BLaER1 treated with 17β-estradiol and CSF1 and Interleukin-3, amounts not matched to agents 10 nM and 100 nM (cell line): Measurements from ENCODE around the gene LTB4R.

ENCODE experiments used
- H3K27ac ChIP-seq, 11 experiments: shearing (Covaris generic); formaldehyde crosslinking; 2 replicates each; pipeline ENCODE4 v1.8.1; 2022
- H3K27me3 ChIP-seq, 11 experiments: shearing (Covaris generic); formaldehyde crosslinking; 2 replicates each; pipeline ENCODE4 v1.8.1; 2022
- H3K36me3 ChIP-seq, 11 experiments: shearing (Covaris generic); formaldehyde crosslinking; 2 replicates each; pipeline ENCODE4 v1.8.1; 2022
- H3K4me1 ChIP-seq, 10 experiments: shearing (Covaris generic); formaldehyde crosslinking; 2 replicates each; pipeline ENCODE4 v1.8.1; 2022
- H3K4me2 ChIP-seq, 11 experiments: shearing (Covaris generic); formaldehyde crosslinking; 2 replicates each; pipeline ENCODE4 v1.8.1; 2022
- H3K4me3 ChIP-seq, 10 experiments: shearing (Covaris generic); formaldehyde crosslinking; 2 replicates each; pipeline ENCODE4 v1.8.1; 2022
- H3K9ac ChIP-seq, 11 experiments: shearing (Covaris generic); formaldehyde crosslinking; 2 replicates each; pipeline ENCODE4 v1.8.1; 2022
- H3K9me3 ChIP-seq, 11 experiments: shearing (Covaris generic); formaldehyde crosslinking; replicated peaks in 1 of 11; 2 replicates each; pipeline ENCODE4 v1.8.1; 2022
- H4K20me1 ChIP-seq, 11 experiments: shearing (Covaris generic); formaldehyde crosslinking; 2 replicates each; pipeline ENCODE4 v1.8.1; 2022
- Cebpa-rat ChIP-seq, 11 experiments: shearing (Covaris generic); IDR thresholded peaks; 2 replicates each; pipeline ENCODE4 v1.8.1; 2022

LTB4R gene

DNA sequence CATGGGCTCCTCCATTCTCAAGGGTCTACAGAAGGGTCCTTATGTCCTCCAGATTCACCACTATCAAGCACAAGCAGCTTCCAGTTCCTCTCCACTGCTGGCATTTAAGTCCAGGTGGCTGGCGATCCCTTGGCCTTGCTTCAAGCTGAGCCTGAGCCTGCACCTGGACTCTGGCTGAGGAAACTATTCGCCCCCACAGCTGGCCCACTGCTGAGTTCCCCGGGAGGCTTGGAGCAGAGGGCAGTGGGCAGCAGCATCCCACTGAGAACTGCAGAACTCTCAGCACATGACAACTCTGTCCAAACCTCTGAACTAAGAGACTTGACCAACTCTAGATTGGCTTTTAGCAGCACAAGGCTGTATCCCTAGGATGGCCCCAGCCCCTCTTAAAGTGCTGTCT lies 28.6 kb upstream of the LTB4R start:
- peaks cover 0 to 9% (median 0%) of the 10 kb centered on the region in 11 experiments; a peak in 2 of 22 replicates for H3K9me3 ChIP-seq

DNA sequence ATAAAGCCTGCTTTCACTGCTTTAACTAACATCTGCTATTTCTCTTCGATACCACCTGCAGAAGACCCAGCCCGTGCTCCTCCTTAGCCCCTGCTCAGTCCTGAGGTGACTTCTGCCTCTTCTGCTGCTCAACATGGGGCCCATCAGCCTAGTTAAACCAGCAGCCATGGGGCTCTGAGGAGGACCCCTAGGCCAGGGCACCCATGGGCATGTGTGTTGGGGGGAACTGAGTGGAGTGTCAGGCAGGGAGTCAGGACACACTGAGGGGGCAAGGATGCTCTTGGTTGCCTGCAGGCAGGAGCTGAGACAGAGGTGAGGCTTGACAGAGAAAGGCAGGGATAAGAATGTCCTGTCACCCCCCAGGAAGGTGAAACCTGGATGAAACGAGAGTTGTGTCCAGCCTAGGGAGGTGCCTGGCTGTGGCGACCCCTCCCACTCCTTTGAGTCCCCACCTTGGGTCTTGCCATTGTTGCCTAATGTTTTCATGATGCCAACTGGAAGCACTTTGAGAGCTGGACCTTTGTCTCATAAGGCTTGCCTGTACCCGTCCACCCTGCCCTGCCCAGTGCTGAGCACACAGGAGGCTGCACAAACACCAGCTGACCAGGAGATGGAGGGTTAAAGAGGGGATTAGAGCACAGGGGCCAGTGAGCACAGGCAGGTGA lies 27.4 kb upstream of the LTB4R start:
- Histone ChIP-seq H3K27me3 (no peaks in the 10 kb centered on the region), H3K4me1 (peaks cover 28 to 71% (median 53%) of the 10 kb centered on the region in 10 experiments), H3K27ac (no peak overlapping the region; a peak in 1 of 22 replicates), H3K36me3 (no peaks in the 10 kb centered on the region), H3K9me3 (no peaks in the 10 kb centered on the region), H4K20me1 (no peaks in the 10 kb centered on the region; a peak in 1 of 22 replicates), H3K4me2 (peak overlapping the region in 1 of 11 experiments; percentile 38; a peak in 1 of 22 replicates), H3K9ac (no peak overlapping the region), H3K4me3 (no peak overlapping the region)
- no peak for TF ChIP-seq Cebpa-rat (IDR thresholded peaks at IDR 0.05)

More for the DNA sequence above, 28.6 kb upstream of the LTB4R start:
- H3K36me3 ChIP-seq, result no peaks in the 10 kb centered on the region
- H3K4me2 ChIP-seq, result peak overlapping the region in 5 of 11 experiments; percentile 89 to 97 (median 95); a peak in 9 of 22 replicates
- H3K27me3 ChIP-seq, result no peaks in the 10 kb centered on the region
- H3K9ac ChIP-seq, result no peak overlapping the region
- H3K27ac ChIP-seq, result no peak overlapping the region
- TF ChIP-seq Cebpa-rat (IDR thresholded peaks at IDR 0.05), result no peak
- peaks cover 31 to 76% (median 58%) of the 10 kb centered on the region in 10 experiments for H3K4me1 ChIP-seq
- H4K20me1 ChIP-seq, result no peaks in the 10 kb centered on the region; a peak in 1 of 22 replicates
- no peak overlapping the region for H3K4me3 ChIP-seq

DNA sequence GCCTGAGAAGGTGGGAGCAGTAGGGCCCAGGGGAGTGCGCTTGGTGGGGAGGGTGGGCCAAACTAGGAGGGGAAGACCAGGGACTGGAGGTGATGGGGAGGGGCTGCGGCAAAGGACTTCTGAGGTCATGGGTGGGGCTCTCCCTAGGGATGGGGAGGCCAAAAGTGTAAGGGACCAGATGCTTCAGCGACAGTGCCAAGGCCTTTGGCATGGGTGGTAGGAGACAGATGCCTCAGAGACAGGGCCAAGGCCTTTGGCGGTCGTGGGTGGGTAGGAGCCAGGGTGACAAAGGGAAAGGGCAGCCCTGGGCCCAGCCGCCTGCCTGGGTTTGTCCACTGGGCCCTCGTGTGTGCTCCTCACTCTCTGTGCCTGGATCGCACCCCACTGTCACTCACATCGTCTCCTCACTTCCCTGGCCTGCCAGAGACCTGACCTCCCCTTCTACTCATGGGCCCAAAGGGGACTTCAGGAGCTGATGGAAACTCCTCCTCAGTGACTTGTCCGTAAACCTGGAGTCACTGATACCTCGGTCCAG lies 26.7 kb upstream of the LTB4R start:
- TF ChIP-seq Cebpa-rat (IDR thresholded peaks at IDR 0.05), result no peak
- Histone ChIP-seq H3K4me1 (peaks cover 22 to 70% (median 51%) of the 10 kb centered on the region in 10 experiments), H3K9me3 (no peaks in the 10 kb centered on the region), H3K36me3 (peaks cover 0 to 6% (median 4%) of the 10 kb centered on the region in 11 experiments; a peak in 8 of 22 replicates), H3K27me3 (no peaks in the 10 kb centered on the region), H3K4me3 (no peak overlapping the region), H3K27ac (no peak overlapping the region), H4K20me1 (no peaks in the 10 kb centered on the region; a peak in 1 of 22 replicates), H3K4me2 (no peak overlapping the region), H3K9ac (no peak overlapping the region)

DNA sequence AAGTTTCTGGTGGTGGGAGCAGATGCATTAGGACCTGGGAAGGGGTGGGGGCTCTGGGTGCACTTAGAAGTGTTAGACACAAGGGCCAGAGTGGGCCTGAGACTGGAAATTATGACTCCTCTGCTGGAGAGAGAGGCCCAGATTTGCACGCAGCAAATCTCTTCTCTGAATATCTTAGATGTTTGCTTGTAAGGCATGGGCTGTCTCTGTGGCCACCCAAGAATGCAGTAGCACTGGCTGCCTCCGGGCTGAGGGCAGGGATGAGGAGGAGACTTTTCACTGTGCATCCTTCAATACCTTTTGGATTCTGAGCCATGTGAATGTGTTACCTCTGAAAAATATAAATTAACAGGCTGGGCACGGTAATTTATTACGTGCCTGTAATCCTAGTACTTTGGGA lies 26.0 kb upstream of the LTB4R start:
- Histone ChIP-seq H3K27me3 (no peaks in the 10 kb centered on the region), H3K36me3 (peaks cover 0 to 14% (median 11%) of the 10 kb centered on the region in 11 experiments; a peak in 15 of 22 replicates), H3K4me1 (peaks cover 15 to 70% (median 50%) of the 10 kb centered on the region in 10 experiments), H3K4me3 (no peak overlapping the region), H3K4me2 (no peak overlapping the region), H3K9me3 (no peaks in the 10 kb centered on the region), H4K20me1 (no peaks in the 10 kb centered on the region; a peak in 1 of 22 replicates), H3K9ac (no peak overlapping the region), H3K27ac (no peak overlapping the region)
- TF ChIP-seq Cebpa-rat (IDR thresholded peaks at IDR 0.05), result no peak

DNA sequence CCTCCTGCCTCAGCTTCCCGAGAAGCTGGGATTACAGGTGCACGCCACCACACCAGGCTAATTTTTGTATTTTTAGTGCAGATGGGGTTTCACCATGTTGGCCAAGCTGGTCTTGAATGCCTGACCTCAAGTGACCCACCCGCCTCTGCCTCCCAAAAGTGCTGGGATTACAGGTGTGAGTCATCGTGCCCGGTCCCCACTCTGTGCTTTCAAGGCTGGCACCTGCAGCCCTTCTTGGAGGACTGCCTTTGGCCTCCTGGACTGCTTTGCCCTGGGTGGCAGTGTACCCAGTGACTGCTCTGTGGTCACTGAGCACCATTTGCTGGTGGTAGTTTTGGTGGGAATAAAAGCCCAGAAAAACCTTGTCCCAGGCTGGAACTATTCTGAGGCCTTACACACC lies 24.3 kb upstream of the LTB4R start:
- H3K27ac ChIP-seq, result no peak overlapping the region
- peak overlapping the region in 1 of 11 experiments; percentile 8; a peak in 1 of 22 replicates for H3K9ac ChIP-seq
- H3K9me3 ChIP-seq, result no peaks in the 10 kb centered on the region
- H3K36me3 ChIP-seq, result peaks cover 14 to 31% (median 27%) of the 10 kb centered on the region in 11 experiments; a peak in 20 of 22 replicates
- peak overlapping the region in 4 of 11 experiments; percentile 13 to 57 (median 46); a peak in 2 of 22 replicates for H3K4me2 ChIP-seq
- peaks cover 15 to 54% (median 36%) of the 10 kb centered on the region in 10 experiments for H3K4me1 ChIP-seq
- no peaks in the 10 kb centered on the region for H3K27me3 ChIP-seq
- no peak overlapping the region for H3K4me3 ChIP-seq
- H4K20me1 ChIP-seq, result no peaks in the 10 kb centered on the region; a peak in 1 of 22 replicates
- TF ChIP-seq Cebpa-rat (IDR thresholded peaks at IDR 0.05), result no peak

DNA sequence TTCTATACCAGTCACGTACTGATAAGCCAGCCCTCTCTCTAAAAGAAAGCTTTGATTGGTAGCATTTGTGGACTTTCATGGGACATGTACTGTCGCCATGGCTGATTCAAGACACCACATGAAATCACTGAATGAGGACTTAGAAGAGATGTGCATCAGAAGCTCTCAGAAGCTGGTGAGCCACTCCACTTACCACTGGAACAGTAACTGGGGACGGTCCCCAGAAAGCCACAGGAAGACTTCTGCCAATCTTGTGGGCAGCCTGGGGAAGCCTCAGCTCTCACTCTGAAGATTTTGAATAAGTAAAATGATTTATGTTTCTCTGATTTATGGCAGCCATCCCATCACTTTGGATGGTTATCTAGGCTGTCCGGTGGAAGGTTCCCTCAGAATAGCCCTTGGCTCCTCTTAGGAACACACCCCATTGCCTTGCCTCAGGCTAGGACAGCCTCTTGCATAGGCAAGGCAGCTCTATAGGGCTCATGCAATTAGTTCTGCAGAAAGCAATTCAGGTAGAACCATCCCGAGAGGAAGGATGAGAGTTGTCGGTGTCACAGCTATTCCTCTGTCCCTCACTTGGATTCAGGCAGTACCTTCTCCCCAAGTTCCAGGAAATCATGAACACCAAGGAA lies 21.5 kb upstream of the LTB4R start:
- Histone ChIP-seq H3K4me2 (peak overlapping the region in 8 of 11 experiments; percentile 1 to 53 (median 10); a peak in 8 of 22 replicates), H3K9me3 (no peaks in the 10 kb centered on the region), H3K27me3 (no peaks in the 10 kb centered on the region), H3K27ac (no peak overlapping the region), H3K4me1 (peaks cover 14 to 31% (median 26%) of the 10 kb centered on the region in 10 experiments), H3K36me3 (peaks cover 22 to 52% (median 43%) of the 10 kb centered on the region in 11 experiments; a peak in 20 of 22 replicates), H3K9ac (peak overlapping the region in 2 of 11 experiments; percentile 8 to 9; a peak in 1 of 22 replicates), H3K4me3 (no peak overlapping the region), H4K20me1 (no peaks in the 10 kb centered on the region; a peak in 1 of 22 replicates)
- no peak for TF ChIP-seq Cebpa-rat (IDR thresholded peaks at IDR 0.05)

DNA sequence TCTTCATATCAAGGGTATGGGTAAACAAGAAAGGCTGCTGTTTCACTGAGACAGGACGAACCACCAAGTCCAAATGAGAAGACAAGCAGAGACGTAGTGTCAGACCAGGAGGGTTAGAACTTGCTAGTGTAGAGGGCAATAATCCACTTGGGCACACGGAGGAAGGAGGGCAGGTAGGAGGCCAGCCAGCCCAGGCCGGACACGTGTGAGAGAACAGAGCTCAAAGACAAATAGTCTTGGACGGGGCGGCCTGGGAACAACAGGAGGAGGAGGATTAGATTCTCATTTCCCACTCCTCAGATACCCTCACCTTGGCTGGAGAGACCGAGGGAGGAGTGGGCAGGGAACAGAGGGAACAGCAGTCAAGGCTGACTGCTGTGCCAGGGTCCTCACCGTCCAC lies 20.6 kb upstream of the LTB4R start:
- no peak for TF ChIP-seq Cebpa-rat (IDR thresholded peaks at IDR 0.05)
- Histone ChIP-seq H3K4me1 (peaks cover 16 to 34% (median 27%) of the 10 kb centered on the region in 10 experiments), H4K20me1 (no peaks in the 10 kb centered on the region; a peak in 1 of 22 replicates), H3K4me3 (no peak overlapping the region), H3K27ac (no peak overlapping the region), H3K36me3 (peaks cover 28 to 62% (median 50%) of the 10 kb centered on the region in 11 experiments; a peak in 21 of 22 replicates), H3K27me3 (no peaks in the 10 kb centered on the region), H3K9ac (peak overlapping the region in 2 of 11 experiments; percentile 3 to 14; a peak in 1 of 22 replicates), H3K9me3 (no peaks in the 10 kb centered on the region), H3K4me2 (0 out of 22 replicates have a peak overlapping the region, but pooled peaks of 1 of the 11 experiments have one; percentile 41)

DNA sequence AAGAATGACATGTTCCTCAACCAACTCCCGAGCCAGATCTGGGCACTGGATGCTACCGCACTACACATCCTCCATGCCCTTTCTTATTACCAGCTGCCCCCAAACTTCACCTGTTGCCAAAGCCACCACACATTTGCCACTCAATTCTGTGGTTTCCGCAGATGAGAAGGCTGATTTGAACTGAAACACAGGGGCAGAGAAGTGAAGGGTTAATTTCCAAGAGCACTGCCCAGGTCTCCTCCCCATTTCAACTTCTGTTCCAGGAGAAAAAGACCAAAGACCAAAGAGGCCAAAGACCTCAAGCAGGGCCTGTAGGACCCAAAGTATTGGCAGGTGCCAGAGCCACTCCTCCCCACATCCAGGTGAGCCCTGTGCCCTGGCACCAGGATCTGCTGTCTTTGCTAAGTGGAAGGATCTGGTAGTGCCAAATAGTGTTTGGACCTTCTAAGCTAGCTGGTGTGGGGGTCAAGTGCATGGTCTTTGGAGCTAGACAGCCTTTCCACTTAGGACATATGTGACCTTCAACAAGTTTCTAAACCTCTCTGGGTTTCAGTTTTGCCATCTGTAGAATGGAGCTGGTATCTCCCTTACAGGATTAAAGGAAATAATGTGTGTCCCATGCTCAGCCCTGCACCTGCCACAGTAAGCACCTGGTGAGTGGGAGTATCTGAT lies 19.7 kb upstream of the LTB4R start:
- Histone ChIP-seq H3K4me1 (peaks cover 25 to 43% (median 35%) of the 10 kb centered on the region in 10 experiments), H3K27ac (no peak overlapping the region), H3K36me3 (peaks cover 29 to 69% (median 56%) of the 10 kb centered on the region in 11 experiments; a peak in 21 of 22 replicates), H3K27me3 (no peaks in the 10 kb centered on the region), H3K4me2 (no peak overlapping the region), H3K4me3 (no peak overlapping the region), H3K9ac (peak overlapping the region in 1 of 11 experiments; percentile 3; a peak in 2 of 22 replicates), H4K20me1 (no peaks in the 10 kb centered on the region), H3K9me3 (no peaks in the 10 kb centered on the region)
- no peak for TF ChIP-seq Cebpa-rat (IDR thresholded peaks at IDR 0.05)
